Thyroid gland (tissue), 4 donors: ENCODE results near the gene FDXACB1. TPM values are rescaled to one million over a fixed set of nuclear protein-coding genes. Genes with fewer than 3 reads are reported as not detected.

Source experiments
- DNase-seq, 2 donors: peaks; one replicate each; pipeline ENCODE4 v3.0.0-alpha.2; 2019
- H3K27ac ChIP-seq, 3 donors: fragments of 200-600 bp; sonication (generic); 1 replicate in 2 of 3; 2 replicates in 1 of 3; pipeline ENCODE4 v1.5.1; 2016 to 2019; ENCODE audit warnings: mild to moderate bottlenecking in 1 of 3, moderate library complexity in 1 of 3
- H3K27me3 ChIP-seq: fragments of 200-600 bp; sonication (generic); one replicate; pipeline ENCODE4 v1.5.1; 2019
- H3K36me3 ChIP-seq, 2 donors: fragments of 200-600 bp; sonication (generic); one replicate each; pipeline ENCODE4 v1.5.1; 2016 to 2019
- H3K4me1 ChIP-seq, 2 donors: fragments of 200-600 bp; sonication (generic); one replicate each; pipeline ENCODE4 v1.5.1; 2017 to 2019
- H3K4me3 ChIP-seq, 3 donors: fragments of 200-600 bp; sonication (generic); replicated peaks in 1 of 3; 1 replicate in 2 of 3; 2 replicates in 1 of 3; pipeline ENCODE4 v1.5.1; 2016; ENCODE audit warnings: mild to moderate bottlenecking in 1 of 3
- H3K9me3 ChIP-seq: fragments of 200-600 bp; sonication (generic); one replicate; pipeline ENCODE4 v1.5.1; 2017
- POLR2A ChIP-seq, 2 donors: fragments of 450-650 bp; IDR thresholded peaks; one replicate each; pipeline ENCODE4 v1.6.1; 2017; ENCODE audit warnings: antibody characterized with exemption in 2 of 2, mild to moderate bottlenecking in 2 of 2, moderate library complexity in 1 of 2
- WGBS, 2 donors: methylation state at CpG; one replicate each; pipeline ENCODE4 v1.1.5; 2017; 5-methylcytosine and 5-hydroxymethylcytosine counted together
- intact Hi-C: fragments of 100-400 bp; cut with DNase I; formaldehyde crosslinking; loops from one replicate; pipeline ENCODE4 v1.15.1; 2023
- total RNA-seq, 4 donors: library from RNA; depleted of rRNA; stranded (reverse); fragments of >200 nt; gene quantifications; one replicate each; pipeline ENCODE4 v1.2.3, GENCODE V29; 2016
- TF ChIP-seq, protein P1 (sequence below), 6 experiments: fragments of 200-600 bp in 3 of 6; fragments of 450-650 bp in 3 of 6; sonication (generic) in 3 of 6; IDR thresholded peaks; one replicate each; pipeline ENCODE4 v1.5.1; 2016 to 2019; ENCODE audit warnings: antibody characterized with exemption in 6 of 6, mild to moderate bottlenecking in 2 of 6, inconsistent platforms in 1 of 6, moderate library complexity in 1 of 6

Gene FDXACB1
- total RNA-seq, 4 donors from 2014 or later: 1.8 to 3.0 (median 2.8) TPM

GRCh38 chr11:111918390-111919256 lies 39.7 kb upstream of the FDXACB1 start, which contains the start of gene C11orf52:
TSS of gene C11orf52 (plus strand) at chr11:111918913. CDS start at chr11:111918973, 60 bp downstream.
- H3K4me3 ChIP-seq: peak within 1 kb of the TSS in 2 of 3 donors; percentile 21 to 23
- no peaks in the 10 kb centered on the region for H3K27me3 ChIP-seq
- TF ChIP-seq POLR2A (IDR thresholded peaks at IDR 0.05): peak; percentile 5 to 96
- TF ChIP-seq, protein P1, sequence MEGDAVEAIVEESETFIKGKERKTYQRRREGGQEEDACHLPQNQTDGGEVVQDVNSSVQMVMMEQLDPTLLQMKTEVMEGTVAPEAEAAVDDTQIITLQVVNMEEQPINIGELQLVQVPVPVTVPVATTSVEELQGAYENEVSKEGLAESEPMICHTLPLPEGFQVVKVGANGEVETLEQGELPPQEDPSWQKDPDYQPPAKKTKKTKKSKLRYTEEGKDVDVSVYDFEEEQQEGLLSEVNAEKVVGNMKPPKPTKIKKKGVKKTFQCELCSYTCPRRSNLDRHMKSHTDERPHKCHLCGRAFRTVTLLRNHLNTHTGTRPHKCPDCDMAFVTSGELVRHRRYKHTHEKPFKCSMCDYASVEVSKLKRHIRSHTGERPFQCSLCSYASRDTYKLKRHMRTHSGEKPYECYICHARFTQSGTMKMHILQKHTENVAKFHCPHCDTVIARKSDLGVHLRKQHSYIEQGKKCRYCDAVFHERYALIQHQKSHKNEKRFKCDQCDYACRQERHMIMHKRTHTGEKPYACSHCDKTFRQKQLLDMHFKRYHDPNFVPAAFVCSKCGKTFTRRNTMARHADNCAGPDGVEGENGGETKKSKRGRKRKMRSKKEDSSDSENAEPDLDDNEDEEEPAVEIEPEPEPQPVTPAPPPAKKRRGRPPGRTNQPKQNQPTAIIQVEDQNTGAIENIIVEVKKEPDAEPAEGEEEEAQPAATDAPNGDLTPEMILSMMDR (IDR thresholded peaks at IDR 0.05): peak in 2 of 6 experiments; percentile 9 to 32
- 39 to 47% methylated on average over 19 of the region's 19 CpGs for WGBS, 2 donors
- peak; percentile 94 to 96 for DNase-seq
- peak within 1 kb of the TSS; percentile 95 to 100 (median 98) for H3K27ac ChIP-seq
- H3K36me3 ChIP-seq: no peaks in the 10 kb centered on the region
- peaks cover 58 to 67% of the 10 kb centered on the region in 2 donors for H3K4me1 ChIP-seq
- no peaks in the 10 kb centered on the region for H3K9me3 ChIP-seq
- intact Hi-C loops: no loop called here

DNA sequence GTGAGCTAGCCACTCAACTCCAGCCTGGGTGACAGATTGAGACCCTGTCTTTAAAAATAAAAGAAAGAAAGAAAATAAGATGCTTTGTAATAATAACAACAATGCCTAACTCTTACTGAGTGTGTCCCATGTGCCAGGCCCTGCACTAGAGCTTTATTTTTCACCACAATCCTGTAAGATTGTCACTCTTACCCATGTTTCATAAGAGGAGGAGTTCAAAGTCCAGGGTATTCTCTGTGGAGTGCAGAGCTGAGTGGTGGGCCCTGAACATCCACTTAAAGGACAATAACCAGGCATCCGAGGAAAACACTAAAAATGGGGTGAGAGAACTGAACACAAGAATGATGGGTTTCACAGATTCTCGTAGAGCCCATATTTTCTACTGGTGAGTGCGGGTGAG lies 38.8 kb upstream of the FDXACB1 start:
- Histone ChIP-seq H3K36me3 (no peaks in the 10 kb centered on the region), H3K4me3 (no peak overlapping the region), H3K4me1 (peaks cover 60 to 69% of the 10 kb centered on the region in 2 donors), H3K27me3 (no peaks in the 10 kb centered on the region), H3K27ac (peak overlapping the region; percentile 95 to 100 (median 98)), H3K9me3 (no peaks in the 10 kb centered on the region)
- 83 to 84% methylated on average over 3 of the region's 3 CpGs for WGBS, 2 donors
- TF ChIP-seq POLR2A (IDR thresholded peaks at IDR 0.05): no peak
- TF ChIP-seq, protein P1 (IDR thresholded peaks at IDR 0.05): no peak
- DNase-seq: no peak
- intact Hi-C loops: no loop called here

DNA sequence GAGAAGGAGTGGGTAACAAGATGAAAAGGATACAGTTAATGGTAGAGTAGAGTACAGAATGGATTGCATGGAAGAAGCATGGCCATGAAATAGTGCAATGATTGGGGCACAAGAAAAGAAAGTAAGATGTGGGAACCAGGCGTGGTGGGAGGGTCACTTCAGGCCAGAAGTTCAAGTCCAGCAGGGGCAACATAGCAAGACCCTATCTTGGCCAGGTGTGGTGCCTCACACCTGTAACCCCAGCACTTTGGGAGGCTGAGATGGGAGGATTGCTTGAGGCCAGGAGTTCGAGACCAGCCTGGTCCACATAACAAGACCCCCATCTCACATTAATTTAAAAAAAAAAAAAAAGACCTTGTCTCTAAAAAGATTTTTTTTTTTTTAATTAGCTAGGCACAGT lies 38.3 kb upstream of the FDXACB1 start:
- DNase-seq: no peak
- H3K27me3 ChIP-seq: no peaks in the 10 kb centered on the region
- H3K36me3 ChIP-seq: no peaks in the 10 kb centered on the region
- H3K4me3 ChIP-seq: no peak overlapping the region
- H3K27ac ChIP-seq: peak overlapping the region; percentile 95 to 100 (median 98)
- intact Hi-C loops: no loop called here
- 85 to 98% methylated on average over 2 of the region's 2 CpGs for WGBS, 2 donors
- TF ChIP-seq, protein P1 (IDR thresholded peaks at IDR 0.05): no peak
- TF ChIP-seq POLR2A (IDR thresholded peaks at IDR 0.05): no peak
- H3K4me1 ChIP-seq: peaks cover 61 to 69% of the 10 kb centered on the region in 2 donors
- no peaks in the 10 kb centered on the region for H3K9me3 ChIP-seq

GRCh38 chr11:111916768-111917167 lies 37.8 kb upstream of the FDXACB1 start:
- H3K27ac ChIP-seq: peak overlapping the region; percentile 95 to 100 (median 98)
- TF ChIP-seq POLR2A (IDR thresholded peaks at IDR 0.05): peak in 1 of 2 donors; percentile 57
- TF ChIP-seq, protein P1 (IDR thresholded peaks at IDR 0.05): no peak
- no peaks in the 10 kb centered on the region for H3K36me3 ChIP-seq
- intact Hi-C loops: no loop called here
- H3K4me1 ChIP-seq: peaks cover 59 to 68% of the 10 kb centered on the region in 2 donors
- DNase-seq: peak; percentile 73 to 75
- WGBS, 2 donors: 33 to 44% methylated on average over 1 of the region's 1 CpG
- no peaks in the 10 kb centered on the region for H3K9me3 ChIP-seq
- H3K4me3 ChIP-seq: no peak overlapping the region
- H3K27me3 ChIP-seq: no peaks in the 10 kb centered on the region

- WGBS, 2 donors: 5 to 14% methylated on average over 4 of the region's 4 CpGs
- peak overlapping the region in 1 of 3 donors; percentile 45 for H3K4me3 ChIP-seq
- peak; percentile 68 to 74 for DNase-seq
- H3K9me3 ChIP-seq: no peaks in the 10 kb centered on the region
- peak overlapping the region; percentile 98 to 100 (median 98) for H3K27ac ChIP-seq
- peaks cover 0 to 7% of the 10 kb centered on the region in 2 donors for H3K36me3 ChIP-seq
- H3K27me3 ChIP-seq: no peaks in the 10 kb centered on the region
- TF ChIP-seq, protein P1 (IDR thresholded peaks at IDR 0.05): no peak
- peak in 1 of 2 donors; percentile 63 for TF ChIP-seq POLR2A (IDR thresholded peaks at IDR 0.05)
- H3K4me1 ChIP-seq: peaks cover 67 to 72% of the 10 kb centered on the region in 2 donors
- intact Hi-C loops: no loop called here
These were observed 35.0 kb upstream of the FDXACB1 start for GRCh38 chr11:111913997-111914396.
